ENCODE results near the gene ERN2.
"Not testable (repeated sequence)": the region's sequence is repeated elsewhere in the genome, so short reads cannot be mapped to it uniquely, and the experiment has no call there.

ERN2 gene

GRCh38 chr16:23722613-23723240 is 9.7 kb upstream of the ERN2 start:
- DNase-seq (ENCODE audit: low read depth, low spot score) = not testable (repeated sequence)

- no peak for DNase-seq (ENCODE audit: low read depth, low spot score)
Measured at GRCh38 chr16:23716484-23716883, 3.5 kb upstream of the ERN2 start.

- no peak for DNase-seq (ENCODE audit: low read depth, low spot score)
Measured at GRCh38 chr16:23711785-23712184, 1.2 kb downstream of the ERN2 start.

GRCh38 chr16:23710504-23710903 is 2.5 kb downstream of the ERN2 start:
- no peak for DNase-seq (ENCODE audit: low read depth, low spot score)

- DNase-seq (ENCODE audit: low read depth, low spot score) = no peak
Measured at GRCh38 chr16:23710008-23710407, 3.0 kb downstream of the ERN2 start.

- no peak for DNase-seq (ENCODE audit: low read depth, low spot score)
Measured at GRCh38 chr16:23709536-23709935, 3.5 kb downstream of the ERN2 start.

- DNase-seq (ENCODE audit: low read depth, low spot score) = no peak
Measured at GRCh38 chr16:23706439-23706838, 6.6 kb downstream of the ERN2 start.

- DNase-seq (ENCODE audit: low read depth, low spot score) = no peak
Measured at GRCh38 chr16:23705517-23705902, 7.5 kb downstream of the ERN2 start.

- DNase-seq (ENCODE audit: low read depth, low spot score) = no peak
Measured at GRCh38 chr16:23704772-23705516, 8.1 kb downstream of the ERN2 start.

- DNase-seq (ENCODE audit: low read depth, low spot score) = no peak
Measured at GRCh38 chr16:23702951-23703350, 10.1 kb downstream of the ERN2 start.

GRCh38 chr16:23701045-23701444 is 12.0 kb downstream of the ERN2 start:
- no peak for DNase-seq (ENCODE audit: low read depth, low spot score)

- peak; percentile 71 for DNase-seq (ENCODE audit: low read depth, low spot score)
Measured at GRCh38 chr16:23700509-23700908, 12.5 kb downstream of the ERN2 start.

- DNase-seq (ENCODE audit: low read depth, low spot score) = no peak
Measured at GRCh38 chr16:23700093-23700492, 12.9 kb downstream of the ERN2 start.

- no peak for DNase-seq (ENCODE audit: low read depth, low spot score)
Measured at GRCh38 chr16:23699100-23699499, 13.9 kb downstream of the ERN2 start.

- DNase-seq (ENCODE audit: low read depth, low spot score) = no peak
Measured at GRCh38 chr16:23695756-23696155, 17.3 kb downstream of the ERN2 start.

GRCh38 chr16:23694644-23695373 is 18.2 kb downstream of the ERN2 start:
- DNase-seq (ENCODE audit: low read depth, low spot score) = peak; percentile 89

GRCh38 chr16:23694265-23694643 is 18.8 kb downstream of the ERN2 start:
- DNase-seq (ENCODE audit: low read depth, low spot score) = no peak

- DNase-seq (ENCODE audit: low read depth, low spot score) = no peak
Measured at GRCh38 chr16:23692190-23692837, 20.7 kb downstream of the ERN2 start.

- DNase-seq (ENCODE audit: low read depth, low spot score) = no peak
Measured at GRCh38 chr16:23691483-23692189, 21.4 kb downstream of the ERN2 start.

GRCh38 chr16:23690771-23691482 is 22.1 kb downstream of the ERN2 start:
- peak; percentile 13 for DNase-seq (ENCODE audit: low read depth, low spot score)

All from ELF-1 (cell line).